ENCODE measurements around the gene ITGB6. TPM values are rescaled to one million over a fixed set of nuclear protein-coding genes. Genes with fewer than 3 reads are reported as not detected.

The ITGB6 gene
- total RNA-seq, 2 donors from 2014 or later = 0.24 TPM; not detected in 1

DNA sequence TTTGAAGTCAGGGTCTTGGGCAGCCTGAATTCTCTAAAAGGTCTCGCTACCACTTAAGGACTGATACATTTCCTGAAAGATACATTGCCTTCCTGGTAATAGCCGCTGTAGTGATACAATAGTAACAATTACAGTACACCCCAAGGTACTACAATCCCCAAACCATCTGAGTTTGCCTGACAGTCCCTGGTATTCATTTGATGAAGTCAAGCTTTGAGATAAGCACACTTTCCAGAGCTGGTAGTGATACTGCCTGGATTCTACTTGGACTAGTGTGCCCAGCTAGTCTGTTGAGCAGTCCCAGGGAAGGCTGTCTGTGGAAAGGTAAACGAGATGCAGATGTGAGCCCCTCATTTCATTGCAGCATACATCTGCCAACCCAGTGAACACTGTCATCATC, 24.4 kb upstream of the ITGB6 start:
- H3K36me3 ChIP-seq (ENCODE audit: control insufficient read depth, insufficient read depth, low read length) = no peaks in the 10 kb centered on the region
- H3K4me1 ChIP-seq (ENCODE audit: control insufficient read depth, insufficient read depth, low read length) = peaks cover 10% of the 10 kb centered on the region
- TF ChIP-seq, protein P1, sequence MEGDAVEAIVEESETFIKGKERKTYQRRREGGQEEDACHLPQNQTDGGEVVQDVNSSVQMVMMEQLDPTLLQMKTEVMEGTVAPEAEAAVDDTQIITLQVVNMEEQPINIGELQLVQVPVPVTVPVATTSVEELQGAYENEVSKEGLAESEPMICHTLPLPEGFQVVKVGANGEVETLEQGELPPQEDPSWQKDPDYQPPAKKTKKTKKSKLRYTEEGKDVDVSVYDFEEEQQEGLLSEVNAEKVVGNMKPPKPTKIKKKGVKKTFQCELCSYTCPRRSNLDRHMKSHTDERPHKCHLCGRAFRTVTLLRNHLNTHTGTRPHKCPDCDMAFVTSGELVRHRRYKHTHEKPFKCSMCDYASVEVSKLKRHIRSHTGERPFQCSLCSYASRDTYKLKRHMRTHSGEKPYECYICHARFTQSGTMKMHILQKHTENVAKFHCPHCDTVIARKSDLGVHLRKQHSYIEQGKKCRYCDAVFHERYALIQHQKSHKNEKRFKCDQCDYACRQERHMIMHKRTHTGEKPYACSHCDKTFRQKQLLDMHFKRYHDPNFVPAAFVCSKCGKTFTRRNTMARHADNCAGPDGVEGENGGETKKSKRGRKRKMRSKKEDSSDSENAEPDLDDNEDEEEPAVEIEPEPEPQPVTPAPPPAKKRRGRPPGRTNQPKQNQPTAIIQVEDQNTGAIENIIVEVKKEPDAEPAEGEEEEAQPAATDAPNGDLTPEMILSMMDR (conservative IDR thresholded peaks at IDR 0.05) = no peak
- Mint-ChIP-seq H3K36me3 (ENCODE audit: low read depth) (no peaks in the 10 kb centered on the region), H3K27me3 (ENCODE audit: insufficient read depth) (peaks cover 5% of the 10 kb centered on the region), H3K9me3 (no peaks in the 10 kb centered on the region), H3K27ac (no peak overlapping the region), H3K4me3 (no peak overlapping the region), H3K4me1 (peaks cover 43% of the 10 kb centered on the region)
- 91 to 100% methylated on average over 2 to 3 of the region's 3 CpGs for WGBS, 2 experiments (ENCODE audit: insufficient coverage in 1 of 2, insufficient read length in 1 of 2)
- H3K4me3 ChIP-seq (ENCODE audit: low read length) = no peak overlapping the region
- no peak overlapping the region for H3K9ac ChIP-seq (ENCODE audit: extremely low read depth, low read length, poor library complexity, severe bottlenecking)
- H3K27ac ChIP-seq (ENCODE audit: low read depth, low read length) = no peak overlapping the region
- H3K27me3 ChIP-seq (ENCODE audit: control insufficient read depth, insufficient read depth, low read length, poor library complexity, severe bottlenecking) = no peaks in the 10 kb centered on the region
- no peak for DNase-seq
- no peaks in the 10 kb centered on the region for H3K9me3 ChIP-seq (ENCODE audit: control insufficient read depth, low read length)

DNA sequence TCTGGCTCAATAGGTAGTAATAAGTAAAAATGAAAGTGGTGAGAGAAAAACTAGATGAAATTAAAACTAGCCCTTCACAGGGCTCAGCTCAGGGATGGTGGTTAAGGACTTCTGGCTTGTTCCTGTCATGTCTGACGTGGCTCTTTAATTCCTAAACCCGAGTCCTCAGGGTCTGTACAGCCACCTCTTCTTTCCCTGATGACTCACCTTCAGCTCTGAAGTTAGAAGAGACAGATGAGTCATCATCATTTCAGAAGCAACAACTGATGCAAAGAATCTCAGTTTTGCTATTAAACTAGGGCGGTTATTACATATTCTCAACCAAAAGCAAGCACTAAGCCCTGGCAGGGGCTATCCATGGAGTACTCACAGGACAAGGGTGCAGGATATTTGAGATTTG, 24.0 kb upstream of the ITGB6 start:
- H3K27me3 Mint-ChIP-seq (ENCODE audit: insufficient read depth) = peaks cover 5% of the 10 kb centered on the region
- peaks cover 40% of the 10 kb centered on the region for H3K4me1 Mint-ChIP-seq
- H3K9me3 Mint-ChIP-seq = no peaks in the 10 kb centered on the region
- TF ChIP-seq, protein P1 (conservative IDR thresholded peaks at IDR 0.05) = no peak
- peaks cover 10% of the 10 kb centered on the region for H3K4me1 ChIP-seq (ENCODE audit: control insufficient read depth, insufficient read depth, low read length)
- H3K9me3 ChIP-seq (ENCODE audit: control insufficient read depth, low read length) = no peaks in the 10 kb centered on the region
- no peak overlapping the region for H3K27ac Mint-ChIP-seq
- H3K4me3 ChIP-seq (ENCODE audit: low read length) = no peak overlapping the region
- no peak overlapping the region for H3K27ac ChIP-seq (ENCODE audit: low read depth, low read length)
- H3K36me3 Mint-ChIP-seq (ENCODE audit: low read depth) = no peaks in the 10 kb centered on the region
- no peaks in the 10 kb centered on the region for H3K36me3 ChIP-seq (ENCODE audit: control insufficient read depth, insufficient read depth, low read length)
- H3K27me3 ChIP-seq (ENCODE audit: control insufficient read depth, insufficient read depth, low read length, poor library complexity, severe bottlenecking) = no peaks in the 10 kb centered on the region
- WGBS, 2 experiments (ENCODE audit: insufficient coverage in 1 of 2, insufficient read length in 1 of 2) = 89 to 93% methylated on average over 3 of the region's 3 CpGs
- no peak overlapping the region for H3K4me3 Mint-ChIP-seq
- no peak overlapping the region for H3K9ac ChIP-seq (ENCODE audit: extremely low read depth, low read length, poor library complexity, severe bottlenecking)
- DNase-seq = no peak

DNA sequence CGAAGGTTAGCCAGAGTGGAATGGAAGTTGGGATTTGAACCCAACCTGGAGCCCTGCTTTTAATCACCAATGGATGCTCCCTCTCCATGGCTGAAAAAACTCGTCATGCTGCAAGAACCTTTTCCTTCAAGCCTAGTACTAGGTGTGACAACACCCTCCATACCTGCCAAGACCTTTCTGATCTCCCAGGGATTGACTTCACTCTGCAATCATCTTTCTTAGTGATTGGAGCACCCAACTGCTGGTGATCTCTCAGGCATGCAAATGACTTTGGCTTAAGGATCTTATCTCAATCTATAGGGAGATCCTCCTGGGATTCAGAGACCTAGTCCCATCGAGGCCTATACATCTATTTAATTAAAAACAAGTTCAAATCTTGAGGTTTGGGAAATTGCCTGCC, 23.5 kb upstream of the ITGB6 start:
- H3K27ac Mint-ChIP-seq = no peak overlapping the region
- no peak overlapping the region for H3K27ac ChIP-seq (ENCODE audit: low read depth, low read length)

More for the DNA sequence above, 23.5 kb upstream of the ITGB6 start:
- Histone ChIP-seq H3K27me3 (ENCODE audit: control insufficient read depth, insufficient read depth, low read length, poor library complexity, severe bottlenecking) (no peaks in the 10 kb centered on the region), H3K4me3 (ENCODE audit: low read length) (no peak overlapping the region), H3K9ac (ENCODE audit: extremely low read depth, low read length, poor library complexity, severe bottlenecking) (no peak overlapping the region), H3K4me1 (ENCODE audit: control insufficient read depth, insufficient read depth, low read length) (peaks cover 10% of the 10 kb centered on the region), H3K36me3 (ENCODE audit: control insufficient read depth, insufficient read depth, low read length) (no peaks in the 10 kb centered on the region), H3K9me3 (ENCODE audit: control insufficient read depth, low read length) (no peaks in the 10 kb centered on the region)
- Mint-ChIP-seq H3K4me3 (no peak overlapping the region), H3K4me1 (peaks cover 38% of the 10 kb centered on the region), H3K36me3 (ENCODE audit: low read depth) (no peaks in the 10 kb centered on the region), H3K9me3 (no peaks in the 10 kb centered on the region), H3K27me3 (ENCODE audit: insufficient read depth) (peaks cover 5% of the 10 kb centered on the region)
- TF ChIP-seq, protein P1 (conservative IDR thresholded peaks at IDR 0.05) = no peak
- DNase-seq = no peak
- 90 to 100% methylated on average over 1 to 3 of the region's 3 CpGs for WGBS, 2 experiments (ENCODE audit: insufficient coverage in 1 of 2, insufficient read length in 1 of 2)
